22Rv1 (cell line): Measurements from ENCODE around the gene TEX26.

Experiments used
- ZFX ChIP-seq: fragments of 450-650 bp; IDR thresholded peaks from 2 replicates; pipeline ENCODE4 v1.6.1; 2017; ENCODE audit warnings: antibody characterized with exemption, borderline replicate concordance
- TF ChIP-seq, protein P1 (sequence below): fragments of 450-650 bp; IDR thresholded peaks from 2 replicates; pipeline ENCODE4 v1.5.1; 2017; ENCODE audit warnings: mild to moderate bottlenecking

DNA sequence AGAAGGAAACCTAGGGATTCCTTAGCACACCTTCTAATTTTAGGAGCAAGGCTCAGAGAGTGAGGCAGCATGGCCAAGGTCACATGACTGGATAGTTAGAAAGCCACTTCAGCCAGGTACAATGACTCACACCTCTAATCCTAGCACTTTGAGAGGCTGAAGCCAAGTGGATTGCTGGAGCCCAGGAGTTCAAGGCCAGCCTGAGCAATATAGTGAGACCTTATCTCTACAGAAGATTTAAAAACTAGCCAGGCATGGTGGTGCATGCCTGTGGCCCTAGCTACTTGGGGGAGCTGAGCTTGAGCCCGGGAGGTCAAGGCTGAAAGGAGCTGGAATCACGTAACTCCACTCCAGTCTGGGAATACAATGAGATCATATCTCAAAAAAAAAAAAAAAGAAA is 69.2 kb downstream of the TEX26 start:
- TF ChIP-seq, protein P1, sequence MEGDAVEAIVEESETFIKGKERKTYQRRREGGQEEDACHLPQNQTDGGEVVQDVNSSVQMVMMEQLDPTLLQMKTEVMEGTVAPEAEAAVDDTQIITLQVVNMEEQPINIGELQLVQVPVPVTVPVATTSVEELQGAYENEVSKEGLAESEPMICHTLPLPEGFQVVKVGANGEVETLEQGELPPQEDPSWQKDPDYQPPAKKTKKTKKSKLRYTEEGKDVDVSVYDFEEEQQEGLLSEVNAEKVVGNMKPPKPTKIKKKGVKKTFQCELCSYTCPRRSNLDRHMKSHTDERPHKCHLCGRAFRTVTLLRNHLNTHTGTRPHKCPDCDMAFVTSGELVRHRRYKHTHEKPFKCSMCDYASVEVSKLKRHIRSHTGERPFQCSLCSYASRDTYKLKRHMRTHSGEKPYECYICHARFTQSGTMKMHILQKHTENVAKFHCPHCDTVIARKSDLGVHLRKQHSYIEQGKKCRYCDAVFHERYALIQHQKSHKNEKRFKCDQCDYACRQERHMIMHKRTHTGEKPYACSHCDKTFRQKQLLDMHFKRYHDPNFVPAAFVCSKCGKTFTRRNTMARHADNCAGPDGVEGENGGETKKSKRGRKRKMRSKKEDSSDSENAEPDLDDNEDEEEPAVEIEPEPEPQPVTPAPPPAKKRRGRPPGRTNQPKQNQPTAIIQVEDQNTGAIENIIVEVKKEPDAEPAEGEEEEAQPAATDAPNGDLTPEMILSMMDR: no peak
- TF ChIP-seq ZFX: no peak
